T-helper 17 cell (primary cell): ENCODE results near the gene ZNF358. TPM values are rescaled to one million over a fixed set of nuclear protein-coding genes. Genes with fewer than 3 reads are reported as not detected.
A peak's percentile ranks its signal among the peaks of the same experiment; 100 is the strongest.
"Not testable (repeated sequence)": the region's sequence is repeated elsewhere in the genome, so short reads cannot be mapped to it uniquely, and the experiment has no call there.

ENCODE experiments used
- ATAC-seq: fragments of 150-1000 bp; cut with Tn5 transposase; 2 replicates; pipeline ENCODE4 v1.10.0; 2021; ENCODE audit warnings: mild to moderate bottlenecking, moderate library complexity
- DNase-seq, 3 donors: peaks; one replicate each; pipeline versions ENCODE4 v3.0.0 to v3.0.0-alpha.2; 2020 to 2021
- H3K9me3 ChIP-seq: one replicate; pipeline ENCODE4 v1.7.0; 2013; ENCODE audit warnings: low read length, mild to moderate bottlenecking; ENCODE audit not compliant: control insufficient read depth, poor library complexity, severe bottlenecking
- H3K27ac Mint-ChIP-seq: one replicate; pipeline ENCODE4 v1.8.0; 2022; ENCODE audit warnings: mild to moderate bottlenecking, moderate library complexity, mixed read lengths
- H3K27me3 Mint-ChIP-seq: one replicate; pipeline ENCODE4 v1.8.0; 2022; ENCODE audit warnings: mixed read lengths
- H3K36me3 Mint-ChIP-seq: one replicate; pipeline ENCODE4 v1.8.0; 2022; ENCODE audit warnings: low read depth, mixed read lengths
- H3K4me1 Mint-ChIP-seq: one replicate; pipeline ENCODE4 v1.8.0; 2022; ENCODE audit warnings: mild to moderate bottlenecking, mixed read lengths
- H3K4me3 Mint-ChIP-seq: one replicate; pipeline ENCODE4 v1.8.0; 2022; ENCODE audit warnings: mild to moderate bottlenecking, moderate library complexity, mixed read lengths
- total RNA-seq, 4 donors: library from RNA in 2 of 4; stranded (reverse) in 2 of 4; gene quantifications; one replicate each; pipeline ENCODE4 v1.2.3 and lab custom pipeline; 2022 to 2026

The ZNF358 gene
- total RNA-seq, 2 donors from 2014 or later, result 4.1 to 5.1 TPM

GRCh38 chr19:7528522-7529245 is 12.8 kb downstream of the ZNF358 start:
- H3K27ac Mint-ChIP-seq, result no peak overlapping the region
- H3K4me1 Mint-ChIP-seq, result peaks cover 5% of the 10 kb centered on the region
- no peaks in the 10 kb centered on the region for H3K9me3 ChIP-seq
- no peak for DNase-seq
- no peak overlapping the region for H3K4me3 Mint-ChIP-seq
- H3K36me3 Mint-ChIP-seq, result peaks cover 3% of the 10 kb centered on the region
- H3K27me3 Mint-ChIP-seq, result no peaks in the 10 kb centered on the region
- no peak for ATAC-seq

- ATAC-seq, result no peak
- DNase-seq, result no peak
- no peak overlapping the region for H3K4me3 Mint-ChIP-seq
Measured at GRCh38 chr19:7529246-7529600, 13.3 kb downstream of the ZNF358 start.

GRCh38 chr19:7529610-7530490 is 13.9 kb downstream of the ZNF358 start:
- Mint-ChIP-seq H3K36me3 (peaks cover 3% of the 10 kb centered on the region), H3K4me3 (no peak overlapping the region), H3K27ac (no peak overlapping the region), H3K27me3 (no peaks in the 10 kb centered on the region), H3K4me1 (peaks cover 10% of the 10 kb centered on the region)
- H3K9me3 ChIP-seq, result no peaks in the 10 kb centered on the region
- ATAC-seq (no peak), DNase-seq (no peak)

More at GRCh38 chr19:7529246-7529600, 13.3 kb downstream of the ZNF358 start:
- H3K9me3 ChIP-seq, result no peaks in the 10 kb centered on the region
- Mint-ChIP-seq H3K36me3 (peaks cover 3% of the 10 kb centered on the region), H3K27me3 (no peaks in the 10 kb centered on the region), H3K27ac (no peak overlapping the region), H3K4me1 (peaks cover 5% of the 10 kb centered on the region)

- Mint-ChIP-seq H3K36me3 (peaks cover 3% of the 10 kb centered on the region), H3K27ac (no peak overlapping the region), H3K27me3 (no peaks in the 10 kb centered on the region), H3K4me3 (peak overlapping the region; percentile 96), H3K4me1 (peaks cover 22% of the 10 kb centered on the region)
- ATAC-seq (no peak), DNase-seq (no peak)
- no peaks in the 10 kb centered on the region for H3K9me3 ChIP-seq
Measured at GRCh38 chr19:7533281-7533885, 17.5 kb downstream of the ZNF358 start.

GRCh38 chr19:7533925-7534480 is 18.1 kb downstream of the ZNF358 start:
- no peaks in the 10 kb centered on the region for H3K27me3 Mint-ChIP-seq
- no peaks in the 10 kb centered on the region for H3K9me3 ChIP-seq
- peak overlapping the region; percentile 95 for H3K27ac Mint-ChIP-seq
- H3K4me3 Mint-ChIP-seq, result peak overlapping the region; percentile 96
- peak; percentile 71 to 79 (median 77) for DNase-seq
- ATAC-seq, result peak; percentile 61
- H3K36me3 Mint-ChIP-seq, result peaks cover 3% of the 10 kb centered on the region
- peaks cover 21% of the 10 kb centered on the region for H3K4me1 Mint-ChIP-seq

- peak; percentile 9 for ATAC-seq
- DNase-seq, result no peak
- peak overlapping the region; percentile 95 for H3K27ac Mint-ChIP-seq
- no peaks in the 10 kb centered on the region for H3K27me3 Mint-ChIP-seq
- no peaks in the 10 kb centered on the region for H3K9me3 ChIP-seq
- H3K36me3 Mint-ChIP-seq, result no peaks in the 10 kb centered on the region
- H3K4me3 Mint-ChIP-seq, result peak overlapping the region; percentile 96
- H3K4me1 Mint-ChIP-seq, result peaks cover 19% of the 10 kb centered on the region
Measured at GRCh38 chr19:7534531-7535046, 18.7 kb downstream of the ZNF358 start.

- Mint-ChIP-seq H3K4me1 (peaks cover 19% of the 10 kb centered on the region), H3K4me3 (peak within 1 kb of the TSS; percentile 96), H3K27me3 (no peaks in the 10 kb centered on the region), H3K27ac (peak within 1 kb of the TSS; percentile 95), H3K36me3 (no peaks in the 10 kb centered on the region)
- ATAC-seq, result peak; percentile 86
- H3K9me3 ChIP-seq, result no peaks in the 10 kb centered on the region
- DNase-seq, result peak; percentile 83 to 90 (median 90)
Measured at GRCh38 chr19:7535047-7535997, 19.4 kb downstream of the ZNF358 start, which contains the start of gene PNPLA6. PNPLA6 (plus strand) TSS chr19:7535717; CDS start chr19:7535789, 72 bp downstream.

- Mint-ChIP-seq H3K27ac (peak overlapping the region; percentile 95), H3K4me3 (peak overlapping the region; percentile 96)
- no peak for ATAC-seq
Measured at GRCh38 chr19:7535998-7536695, 20.2 kb downstream of the ZNF358 start.

GRCh38 chr19:7538990-7539389 is 23.1 kb downstream of the ZNF358 start:
- H3K4me1 Mint-ChIP-seq, result peaks cover 17% of the 10 kb centered on the region
- H3K9me3 ChIP-seq, H3K36me3 Mint-ChIP-seq, H3K27ac Mint-ChIP-seq, ATAC-seq, DNase-seq, H3K27me3 Mint-ChIP-seq, H3K4me3 Mint-ChIP-seq: not testable (repeated sequence)

More at GRCh38 chr19:7535998-7536695, 20.2 kb downstream of the ZNF358 start:
- Mint-ChIP-seq H3K27me3 (no peaks in the 10 kb centered on the region), H3K4me1 (peaks cover 19% of the 10 kb centered on the region), H3K36me3 (no peaks in the 10 kb centered on the region)
- no peak for DNase-seq
- no peaks in the 10 kb centered on the region for H3K9me3 ChIP-seq

- H3K4me1 Mint-ChIP-seq, result peaks cover 14% of the 10 kb centered on the region
- DNase-seq (no peak), ATAC-seq (no peak)
- H3K27ac Mint-ChIP-seq, result no peak overlapping the region
- H3K9me3 ChIP-seq, result no peaks in the 10 kb centered on the region
- H3K27me3 Mint-ChIP-seq, result no peaks in the 10 kb centered on the region
- H3K4me3 Mint-ChIP-seq, result no peak overlapping the region
- peaks cover 3% of the 10 kb centered on the region for H3K36me3 Mint-ChIP-seq
Measured at GRCh38 chr19:7539827-7540425, 24.0 kb downstream of the ZNF358 start.

GRCh38 chr19:7540761-7541474 is 25.0 kb downstream of the ZNF358 start:
- Mint-ChIP-seq H3K4me1 (peaks cover 12% of the 10 kb centered on the region), H3K27ac (no peak overlapping the region), H3K36me3 (peaks cover 4% of the 10 kb centered on the region), H3K4me3 (peak overlapping the region; percentile 39), H3K27me3 (no peaks in the 10 kb centered on the region)
- ATAC-seq (no peak), DNase-seq (no peak)
- no peaks in the 10 kb centered on the region for H3K9me3 ChIP-seq
